ENCODE measurements around the gene HTN3. TPM values are rescaled to one million over a fixed set of nuclear protein-coding genes. Genes with fewer than 3 reads are reported as not detected.
"Not testable (repeated sequence)": the region's sequence is repeated elsewhere in the genome, so short reads cannot be mapped to it uniquely, and the experiment has no call there.

The HTN3 gene
- not detected for polyA plus RNA-seq (ENCODE audit: insufficient read length in 10 of 10)
- long read RNA-seq, donor 1, result 0 reads
- long read RNA-seq, donor 2, result 0 reads
- long read RNA-seq, donor 3, result 0 reads
- long read RNA-seq, donor 4, result 0 reads
- long read RNA-seq, donor 5, result 0 reads
- long read RNA-seq, donor 6, result 0 reads
- long read RNA-seq, donor 7, result 0 reads
- long read RNA-seq, donor 8, result 0 reads
- long read RNA-seq, donor 9, result 0 reads

GRCh38 chr4:70028159-70028558, at the start of gene HTN3:
Gene HTN3 (plus strand): TSS chr4:70028459. CDS start chr4:70030741, 2,282 bp downstream.
- DNase-seq, result not testable (repeated sequence)

DNA sequence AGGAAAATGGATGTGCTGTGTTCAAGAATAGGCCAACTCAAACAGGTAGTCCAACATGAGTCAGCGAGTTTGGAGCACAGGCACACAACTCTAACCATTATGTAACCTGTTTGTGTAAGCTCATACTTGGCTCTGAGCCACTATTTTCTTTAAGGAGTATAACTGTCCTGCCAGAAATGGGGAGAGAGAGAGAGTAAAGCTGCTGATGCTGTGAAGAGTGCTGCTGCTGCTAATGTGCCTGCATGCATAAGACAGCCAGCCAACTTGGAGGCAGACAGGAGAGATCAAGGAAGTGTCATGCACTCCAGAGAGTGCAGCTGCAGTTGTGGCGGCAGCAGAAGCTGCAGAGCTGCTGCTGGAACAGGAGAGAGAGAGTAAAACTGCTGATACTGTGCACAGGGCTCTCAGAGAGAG, 44.2 kb upstream of the HTN3 start:
- peak; percentile 39 to 88 (median 61) for DNase-seq

- no peak for DNase-seq
Measured at GRCh38 chr4:69986663-69987062, 41.6 kb upstream of the HTN3 start.

GRCh38 chr4:69991016-69991415, 37.2 kb upstream of the HTN3 start:
- no peak for DNase-seq

DNA sequence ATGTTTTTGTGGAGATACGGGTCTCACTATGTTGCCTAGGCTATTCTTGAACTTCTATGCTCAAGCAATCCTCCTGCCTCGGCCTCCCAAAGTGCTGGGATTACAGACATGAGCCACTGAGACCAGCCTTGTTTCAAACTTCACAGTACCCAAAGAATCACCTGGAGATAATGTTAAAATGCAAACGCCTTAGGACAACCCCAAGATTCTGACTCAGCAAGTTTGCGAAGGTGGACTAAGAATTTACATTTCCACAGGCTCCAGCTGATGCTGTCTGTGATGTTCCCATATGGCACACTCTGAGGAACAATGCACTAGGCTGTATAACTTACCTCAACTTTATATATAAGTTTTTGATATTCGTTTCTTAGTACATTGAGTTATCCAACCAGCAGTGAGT, 33.5 kb upstream of the HTN3 start:
- DNase-seq, result no peak

DNA sequence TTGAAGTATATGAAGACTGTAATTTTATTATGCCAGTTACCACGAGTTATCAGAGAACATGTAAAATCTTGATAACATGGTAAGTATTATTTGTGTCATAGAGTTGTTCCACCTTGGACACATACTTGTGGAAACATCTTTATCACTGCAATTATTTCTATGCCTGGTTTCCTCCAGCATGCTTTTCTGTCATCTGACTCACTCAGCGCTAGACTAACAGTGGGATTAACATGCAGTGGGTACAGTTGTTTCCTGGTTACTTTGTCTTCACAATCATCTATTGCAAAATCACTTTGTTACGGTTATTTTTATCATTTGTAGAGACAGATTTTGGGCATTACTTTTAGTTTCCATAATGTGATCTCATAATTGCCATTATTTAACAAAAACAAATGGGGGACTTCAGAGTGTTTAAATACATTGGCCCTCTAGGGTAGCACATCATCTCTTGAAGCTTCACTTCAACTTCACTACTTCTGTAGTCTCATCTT, 32.7 kb upstream of the HTN3 start, which contains the start of gene STATH:
TSS of gene STATH (plus strand) at position 441 of the 491 bp plus-strand sequence. CDS start 2,472 bp downstream, outside the sequence.
- no peak for DNase-seq

- no peak for DNase-seq
Measured at GRCh38 chr4:69999420-69999819, 28.8 kb upstream of the HTN3 start.

DNA sequence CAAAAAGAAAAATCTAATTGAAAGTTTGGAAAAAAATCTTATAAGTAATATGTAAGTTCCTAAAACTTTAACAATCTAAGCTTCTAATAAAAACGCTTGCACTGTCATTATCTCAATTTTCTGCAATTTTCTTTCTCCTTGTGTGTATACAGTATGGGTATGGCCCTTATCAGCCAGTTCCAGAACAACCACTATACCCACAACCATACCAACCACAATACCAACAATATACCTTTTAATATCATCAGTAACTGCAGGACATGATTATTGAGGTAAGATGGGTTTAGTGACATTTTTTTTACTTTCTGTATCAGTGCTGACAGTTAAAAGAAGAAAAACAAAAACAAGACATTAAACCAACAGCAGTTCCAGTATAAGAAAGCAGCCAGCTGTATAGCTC, 27.5 kb upstream of the HTN3 start:
- no peak for DNase-seq

GRCh38 chr4:70002507-70002906, 25.8 kb upstream of the HTN3 start:
- no peak for DNase-seq

GRCh38 chr4:70008771-70009170, 19.5 kb upstream of the HTN3 start:
- DNase-seq, result no peak

- DNase-seq, result not testable (repeated sequence)
Measured at GRCh38 chr4:70019006-70019405, 9.3 kb upstream of the HTN3 start.

DNA sequence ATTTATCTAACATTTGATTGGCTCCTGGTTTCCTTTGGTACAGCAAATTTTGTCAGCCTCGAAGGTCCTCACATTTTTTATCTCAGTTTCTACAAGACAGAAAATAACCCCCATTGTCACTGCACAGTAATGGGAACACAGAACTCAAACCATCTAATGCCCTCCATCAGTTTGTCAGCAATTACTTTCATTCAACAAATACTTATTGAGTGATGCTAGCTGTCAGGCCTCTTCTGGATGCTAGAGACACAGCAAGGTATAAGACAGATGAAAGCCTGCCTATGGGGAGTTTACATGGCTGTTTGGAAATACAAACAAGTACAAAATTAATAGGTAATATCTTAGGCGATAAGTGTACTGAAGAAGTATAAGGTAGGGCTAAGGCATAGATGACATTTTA, 5.0 kb upstream of the HTN3 start:
- DNase-seq, result no peak

GRCh38 chr4:70027011-70027410, 1.2 kb upstream of the HTN3 start:
- DNase-seq, result no peak

DNA sequence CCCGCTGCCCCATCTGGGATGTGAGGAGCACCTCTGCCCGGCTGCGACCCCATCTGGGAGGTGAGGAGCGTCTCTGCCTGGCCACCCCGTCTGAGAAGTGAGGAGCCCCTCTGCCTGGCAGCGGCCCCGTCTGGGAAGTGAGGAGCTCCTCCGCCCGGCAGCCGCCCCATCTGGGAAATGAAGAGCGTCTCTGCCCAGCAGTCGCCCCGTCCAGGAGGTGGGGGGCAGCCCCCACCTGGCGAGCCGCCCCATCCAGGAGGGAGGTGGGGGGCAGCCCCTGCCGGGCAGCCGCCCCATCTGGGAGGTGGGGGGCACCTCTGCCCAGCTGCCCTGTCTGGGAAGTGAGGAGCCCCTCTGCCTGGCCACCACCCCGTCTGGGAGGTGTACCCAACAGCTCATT, 9.3 kb downstream of the HTN3 start:
- not testable (repeated sequence) for DNase-seq

DNA sequence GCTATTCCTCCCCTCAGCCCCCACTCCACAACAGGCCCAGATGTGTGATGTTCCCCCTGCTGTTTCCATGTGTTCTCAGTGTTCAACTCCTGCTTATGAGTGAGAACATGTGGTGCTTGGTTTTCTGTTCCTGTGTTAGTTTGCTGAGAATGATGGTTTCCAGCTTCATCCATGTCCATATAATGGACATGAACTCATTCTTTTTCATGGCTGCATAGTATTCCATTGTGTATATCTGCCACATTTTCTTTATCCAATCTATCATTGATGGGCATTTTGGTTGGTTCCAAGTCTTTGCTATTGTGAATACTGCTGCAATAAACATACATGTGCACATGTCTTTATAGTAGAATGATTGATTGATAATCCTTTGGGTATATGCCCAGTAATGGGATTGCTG, 11.7 kb downstream of the HTN3 start:
- not testable (repeated sequence) for DNase-seq

DNA sequence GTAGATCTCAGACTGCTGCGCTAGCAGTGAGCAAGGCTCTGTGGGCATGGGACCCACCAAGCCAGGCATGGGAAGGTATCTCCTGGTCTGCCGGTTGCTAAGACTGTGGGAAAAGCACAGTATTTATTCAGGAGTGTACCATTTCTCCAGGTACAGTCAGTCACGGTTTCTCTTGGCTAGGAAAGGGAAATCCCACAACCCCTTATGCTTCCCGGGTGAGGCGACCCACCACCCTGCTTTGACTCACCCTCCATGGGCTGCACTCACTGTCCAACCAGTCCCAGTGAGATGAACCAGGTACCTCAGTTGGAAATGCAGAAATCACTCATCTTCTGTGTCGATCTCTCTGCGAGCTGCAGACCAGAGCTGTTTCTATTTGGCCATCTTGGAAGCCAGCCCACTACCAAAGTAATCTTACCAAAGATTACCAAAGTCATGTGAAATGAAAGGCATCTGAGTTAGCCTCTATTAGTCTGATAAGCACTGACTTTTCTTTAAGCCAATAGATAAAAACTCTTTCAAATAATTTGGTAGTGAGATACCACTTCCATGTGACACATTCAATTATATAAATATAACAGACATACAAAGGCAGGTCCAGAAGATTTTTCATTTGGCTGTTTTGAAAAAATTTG, 13.5 kb downstream of the HTN3 start:
- DNase-seq, result no peak

DNA sequence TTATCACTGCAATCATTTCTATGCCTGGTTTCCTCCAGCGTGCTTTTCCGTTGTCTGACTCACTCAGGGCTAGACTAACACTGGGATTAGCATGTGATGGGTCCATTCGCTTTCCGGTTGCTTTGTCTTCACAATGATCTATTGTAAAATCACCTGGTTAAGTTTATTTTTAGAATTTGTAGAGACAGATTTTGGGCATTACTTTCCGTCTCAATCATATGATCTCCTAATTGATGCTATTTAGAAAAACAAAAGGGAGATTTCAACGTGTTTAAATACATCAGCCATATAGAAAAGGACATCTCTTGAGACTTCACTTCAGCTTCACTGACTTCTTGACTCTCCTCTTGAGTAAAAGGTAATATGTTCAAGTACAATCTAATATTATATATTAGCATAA, 21.9 kb downstream of the HTN3 start, which contains the start of gene HTN1:
TSS of gene HTN1 (plus strand) at position 301 of the 400 bp plus-strand sequence. CDS start 2,639 bp downstream, outside the sequence.
- not testable (repeated sequence) for DNase-seq

GRCh38 chr4:70056534-70056933, 28.3 kb downstream of the HTN3 start:
- DNase-seq, result not testable (repeated sequence)

DNA sequence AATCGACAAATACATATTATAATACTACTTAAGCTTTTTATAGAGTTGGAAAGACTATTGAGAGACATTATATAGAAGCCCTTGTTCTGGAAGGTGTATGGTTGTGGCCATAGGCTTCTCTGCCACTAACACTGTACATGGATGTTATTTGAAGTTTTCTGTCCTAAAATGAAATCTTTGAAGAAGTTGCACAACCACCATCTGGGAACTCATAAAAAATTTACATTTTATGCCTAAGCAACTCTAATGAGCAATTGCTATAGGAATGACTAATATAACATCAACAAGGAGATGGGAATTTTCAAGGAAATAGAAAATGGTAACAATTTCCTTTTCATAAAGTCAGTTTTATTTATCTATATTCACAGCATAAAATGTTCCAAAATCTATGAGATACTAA, 29.4 kb downstream of the HTN3 start:
- DNase-seq, result no peak

DNA sequence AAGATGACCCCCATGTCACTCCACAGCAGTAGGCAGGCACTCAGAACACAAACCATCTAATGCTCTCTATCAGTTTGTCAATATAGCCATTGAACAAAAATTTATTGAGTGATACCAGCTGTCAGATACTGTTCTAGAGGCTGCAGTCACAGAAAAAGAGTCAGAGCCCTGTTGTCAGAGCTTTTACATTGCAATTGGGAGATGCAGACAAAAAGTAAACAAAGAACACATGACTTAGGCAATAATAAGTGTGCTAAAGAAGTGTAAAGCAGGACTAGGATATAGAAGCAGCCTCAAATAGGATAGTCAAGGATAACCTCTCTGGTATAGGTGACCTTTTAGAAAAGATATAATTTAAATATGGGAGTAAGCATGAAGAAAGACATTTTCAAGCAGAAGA, 30.9 kb downstream of the HTN3 start:
- no peak for DNase-seq

DNA sequence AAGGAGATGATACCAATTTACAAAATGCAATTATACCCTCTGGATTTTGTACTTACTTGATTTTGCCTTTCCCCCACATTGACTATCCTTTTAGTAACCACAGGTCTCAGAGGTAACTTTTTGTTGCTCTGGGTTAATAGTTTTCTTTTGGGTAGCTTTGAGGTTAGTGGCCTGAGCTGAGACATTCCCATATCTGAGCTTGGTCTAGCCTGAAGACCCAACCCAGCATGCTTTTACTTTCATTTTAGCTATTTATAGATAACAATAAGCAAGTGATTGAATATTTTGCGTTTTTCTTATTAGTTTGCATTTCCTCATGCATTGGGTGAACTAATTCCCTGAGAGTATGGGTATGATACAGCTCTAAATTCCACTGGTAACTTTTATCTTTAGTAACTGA, 33.7 kb downstream of the HTN3 start:
- DNase-seq, result no peak

- DNase-seq, result no peak
Measured at GRCh38 chr4:70080205-70080604, 51.9 kb downstream of the HTN3 start.

Data from muscle of back (tissue), 13 donors.